GM12873 (cell line): ENCODE results near the gene NADK.
A peak's percentile ranks its signal among the peaks of the same experiment; 100 is the strongest.

Source experiments
- CTCF ChIP-seq: IDR thresholded peaks from 2 replicates; pipeline ENCODE4 v1.5.1; 2012; ENCODE audit warnings: low read depth, mild to moderate bottlenecking, moderate library complexity, low read length, control low read depth; ENCODE audit not compliant: insufficient read depth; ENCODE audit errors: missing control alignments

NADK gene

GRCh38 chr1:1763657-1764621 lies 14.3 kb downstream of the NADK start:
- TF ChIP-seq CTCF: peak; percentile 4

DNA sequence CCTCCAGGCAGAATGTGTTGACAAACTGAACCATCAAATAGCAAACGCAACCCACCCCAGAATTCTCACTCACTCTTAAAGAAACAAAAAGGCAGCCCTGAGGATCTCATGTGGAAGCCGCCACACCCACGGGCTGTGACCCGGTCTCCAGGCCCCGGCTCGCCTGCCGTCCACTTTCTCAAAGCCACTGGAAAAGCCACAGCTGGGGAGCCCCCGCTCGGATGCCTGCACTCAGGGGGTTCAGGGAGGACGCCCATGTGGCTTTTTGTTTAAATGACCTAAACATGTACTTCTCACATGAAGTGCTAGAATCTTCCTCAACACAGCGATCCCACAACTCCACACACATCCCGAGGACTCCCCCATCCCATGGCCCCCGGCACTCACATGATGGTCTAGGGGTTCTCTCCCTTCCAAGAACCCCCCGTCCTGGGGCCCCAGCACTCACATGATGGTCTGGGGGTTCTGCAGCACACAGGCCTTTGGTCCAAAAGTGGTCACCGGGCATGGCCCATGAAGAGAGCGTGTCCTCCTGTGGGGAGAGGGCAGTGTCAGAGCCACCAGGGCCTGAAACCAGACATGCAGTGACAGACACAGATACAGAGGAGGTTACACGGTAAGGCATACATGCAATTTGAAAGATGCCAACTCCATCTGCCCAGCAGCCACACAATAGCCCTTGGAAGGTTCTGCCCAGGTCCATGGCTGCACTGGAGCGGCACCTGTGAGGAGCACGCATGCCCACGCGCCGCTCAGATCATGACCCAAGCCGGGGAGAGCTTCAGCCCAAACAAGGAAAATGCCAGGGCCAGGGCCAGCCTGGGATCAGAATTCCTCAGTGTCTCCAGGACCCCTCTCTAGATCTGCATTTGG lies 16.5 kb downstream of the NADK start:
- no peak for TF ChIP-seq CTCF

- TF ChIP-seq CTCF: no peak
Observed at GRCh38 chr1:1760715-1761114, 17.6 kb downstream of the NADK start.

DNA sequence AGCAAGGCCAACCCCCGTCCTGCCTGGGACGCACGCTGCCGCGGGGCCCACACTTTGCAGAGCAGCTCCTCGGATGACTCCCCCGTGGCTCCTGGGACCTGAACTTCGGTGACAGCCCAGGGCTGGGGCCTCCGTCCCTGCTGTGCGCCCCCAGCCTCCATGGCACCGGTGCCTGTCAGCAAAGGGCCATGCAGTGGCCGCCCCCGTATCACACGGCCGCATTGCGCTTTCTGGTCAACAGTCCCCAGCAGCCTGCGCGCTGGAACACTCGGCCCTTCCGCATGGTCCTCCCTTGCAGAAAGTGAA lies 18.0 kb downstream of the NADK start:
- no peak for TF ChIP-seq CTCF

DNA sequence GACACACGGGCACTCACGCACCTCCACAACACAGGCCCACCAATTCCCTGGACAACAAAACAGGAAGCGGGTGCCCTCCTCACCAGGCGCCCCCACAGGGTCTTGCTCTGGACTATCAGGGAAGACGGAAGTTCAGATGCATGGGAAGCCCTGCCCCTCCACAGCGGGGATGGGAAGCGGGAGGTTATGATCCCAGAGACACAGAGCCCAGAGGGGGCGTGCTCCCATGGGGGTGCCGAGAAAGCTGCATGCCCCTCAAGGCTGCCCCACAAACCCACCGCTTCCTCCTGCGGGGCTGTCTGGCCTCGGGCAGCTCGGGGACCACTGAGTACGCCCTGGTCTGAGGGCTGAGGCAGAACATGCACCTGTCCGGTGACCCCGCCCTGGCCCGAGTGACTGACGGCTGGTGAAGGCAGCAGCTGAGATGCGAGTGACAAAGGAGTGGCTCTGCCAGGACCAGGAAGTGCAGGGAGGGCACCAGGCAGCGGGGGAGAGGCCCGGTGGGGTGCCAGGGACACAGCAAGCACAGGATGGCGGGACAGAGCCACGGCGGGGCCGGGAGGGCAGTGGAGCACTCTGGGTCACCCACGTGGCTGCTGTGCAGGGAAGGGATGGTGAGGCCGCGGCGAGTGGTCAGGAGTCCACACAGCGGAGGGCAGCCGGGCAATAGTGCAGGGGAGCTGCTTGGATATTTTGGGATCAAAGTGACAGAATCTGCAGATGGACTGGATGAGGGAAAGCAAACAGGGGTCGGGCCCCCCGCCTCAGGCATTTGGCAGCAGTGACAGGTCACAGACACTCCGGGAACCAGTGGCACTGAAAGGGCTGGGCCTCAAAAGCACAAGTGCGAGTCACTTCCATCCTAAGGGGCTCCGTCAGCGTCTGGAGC lies 18.6 kb downstream of the NADK start:
- TF ChIP-seq CTCF: no peak

- TF ChIP-seq CTCF: no peak
Observed at GRCh38 chr1:1758692-1759455, 19.4 kb downstream of the NADK start.
